ENCODE measurements around the gene IL3.

DNA sequence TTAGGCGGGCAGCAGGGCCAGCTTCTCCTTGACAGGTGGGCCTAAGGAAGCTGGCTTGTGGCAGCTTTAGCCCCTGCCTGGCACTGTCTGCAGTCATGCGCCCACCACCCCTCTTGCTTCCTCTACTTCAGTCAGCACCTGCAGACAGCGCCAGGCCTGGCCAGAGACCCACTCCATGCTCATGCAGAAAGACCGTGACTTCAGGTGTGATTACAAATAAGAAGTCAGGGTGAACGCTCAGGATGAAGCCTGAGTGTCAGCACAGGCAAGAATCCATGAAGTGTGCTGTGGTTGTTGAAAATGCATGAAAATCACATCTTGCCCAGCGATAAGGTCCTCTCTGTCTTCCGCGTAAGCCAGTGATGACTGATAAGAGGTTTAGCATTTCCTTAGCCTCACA is 16.5 kb downstream of the IL3 start:
- TF ChIP-seq POLR2A (IDR thresholded peaks at IDR 0.05; ENCODE audit: low read depth, low read length) = no peak
- no peak for TF ChIP-seq POLR2AphosphoS5 (IDR thresholded peaks at IDR 0.05; ENCODE audit: low read depth, low read length)
- TF ChIP-seq SPI1 (IDR thresholded peaks at IDR 0.05; ENCODE audit: low read depth, low read length) = no peak
- TF ChIP-seq TAF1 (IDR thresholded peaks at IDR 0.05; ENCODE audit: low read depth, low read length) = no peak

Data from GM12891 (cell line).